ENCODE results near the gene BCKDHA. TPM values are rescaled to one million over a fixed set of nuclear protein-coding genes. Genes with fewer than 3 reads are reported as not detected.

Gene BCKDHA
- total RNA-seq, 2 experiments from 2014 or later = 12.2 to 13.1 TPM

DNA sequence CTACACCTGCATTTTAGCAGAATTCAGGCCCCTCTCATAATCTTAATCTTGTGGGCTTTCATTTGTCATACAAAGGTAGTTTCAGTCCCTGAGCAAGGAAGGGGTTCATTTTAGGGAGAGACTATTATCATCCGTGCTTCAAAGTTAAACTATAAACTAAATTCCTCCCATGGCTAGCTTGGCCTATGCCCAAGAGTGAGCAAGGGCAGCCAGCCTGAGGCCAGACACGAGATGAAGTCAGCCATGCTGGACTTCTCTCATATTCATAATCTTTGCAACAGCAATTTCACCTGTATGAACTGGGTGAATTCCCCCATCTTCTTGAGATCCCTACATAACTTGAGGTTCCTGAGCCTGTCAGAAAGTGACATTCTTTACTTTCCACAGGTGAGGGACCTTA, 58.3 kb downstream of the BCKDHA start:
- POLR2A ChIA-PET = interaction anchor here (2.2 kb wide), 1 partner anchor 75 kb away, joined by 5 read pairs; no protein-coding TSS in a partner anchor
- H3K27me3 Mint-ChIP-seq = peaks cover 25% of the 10 kb centered on the region
- no peak overlapping the region for H3K27ac Mint-ChIP-seq
- intact Hi-C loops (cut with DNase I, micrococcal nuclease) = no loop called here
- Histone ChIP-seq H3K4me1 (ENCODE audit: insufficient read depth, low read length) (peaks cover 8% of the 10 kb centered on the region), H3K36me3 (ENCODE audit: insufficient read depth, low read length) (no peaks in the 10 kb centered on the region), H3K4me3 (ENCODE audit: low read length) (no peak overlapping the region), H3K27me3 (ENCODE audit: control insufficient read depth in 1 of 2, insufficient read depth in 2 of 2, low read length in 2 of 2) (peaks cover 0 to 2% of the 10 kb centered on the region in 2 experiments), H3K27ac (ENCODE audit: low read depth in 1 of 2, low read length in 2 of 2) (no peak overlapping the region), H3K9me3 (ENCODE audit: control insufficient read depth in 1 of 2, insufficient read depth in 1 of 2, low read length in 2 of 2) (no peaks in the 10 kb centered on the region)
- ATAC-seq (ENCODE audit: poor library complexity) (no peak), DNase-seq (no peak)
- no peak overlapping the region for H3K4me3 Mint-ChIP-seq
- CTCF ChIA-PET = interaction anchor here (1.0 to 1.8 kb wide), 2 partner anchors 108 to 115 kb away, joined by 4 to 8 read pairs; no protein-coding TSS in a partner anchor
- H3K9me3 Mint-ChIP-seq = no peaks in the 10 kb centered on the region
- TF ChIP-seq, protein P1, sequence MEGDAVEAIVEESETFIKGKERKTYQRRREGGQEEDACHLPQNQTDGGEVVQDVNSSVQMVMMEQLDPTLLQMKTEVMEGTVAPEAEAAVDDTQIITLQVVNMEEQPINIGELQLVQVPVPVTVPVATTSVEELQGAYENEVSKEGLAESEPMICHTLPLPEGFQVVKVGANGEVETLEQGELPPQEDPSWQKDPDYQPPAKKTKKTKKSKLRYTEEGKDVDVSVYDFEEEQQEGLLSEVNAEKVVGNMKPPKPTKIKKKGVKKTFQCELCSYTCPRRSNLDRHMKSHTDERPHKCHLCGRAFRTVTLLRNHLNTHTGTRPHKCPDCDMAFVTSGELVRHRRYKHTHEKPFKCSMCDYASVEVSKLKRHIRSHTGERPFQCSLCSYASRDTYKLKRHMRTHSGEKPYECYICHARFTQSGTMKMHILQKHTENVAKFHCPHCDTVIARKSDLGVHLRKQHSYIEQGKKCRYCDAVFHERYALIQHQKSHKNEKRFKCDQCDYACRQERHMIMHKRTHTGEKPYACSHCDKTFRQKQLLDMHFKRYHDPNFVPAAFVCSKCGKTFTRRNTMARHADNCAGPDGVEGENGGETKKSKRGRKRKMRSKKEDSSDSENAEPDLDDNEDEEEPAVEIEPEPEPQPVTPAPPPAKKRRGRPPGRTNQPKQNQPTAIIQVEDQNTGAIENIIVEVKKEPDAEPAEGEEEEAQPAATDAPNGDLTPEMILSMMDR (IDR thresholded peaks at IDR 0.05) = no peak
- no peaks in the 10 kb centered on the region for H3K36me3 Mint-ChIP-seq (ENCODE audit: low read depth)
- H3K4me1 Mint-ChIP-seq (ENCODE audit: low read depth) = peaks cover 12% of the 10 kb centered on the region

DNA sequence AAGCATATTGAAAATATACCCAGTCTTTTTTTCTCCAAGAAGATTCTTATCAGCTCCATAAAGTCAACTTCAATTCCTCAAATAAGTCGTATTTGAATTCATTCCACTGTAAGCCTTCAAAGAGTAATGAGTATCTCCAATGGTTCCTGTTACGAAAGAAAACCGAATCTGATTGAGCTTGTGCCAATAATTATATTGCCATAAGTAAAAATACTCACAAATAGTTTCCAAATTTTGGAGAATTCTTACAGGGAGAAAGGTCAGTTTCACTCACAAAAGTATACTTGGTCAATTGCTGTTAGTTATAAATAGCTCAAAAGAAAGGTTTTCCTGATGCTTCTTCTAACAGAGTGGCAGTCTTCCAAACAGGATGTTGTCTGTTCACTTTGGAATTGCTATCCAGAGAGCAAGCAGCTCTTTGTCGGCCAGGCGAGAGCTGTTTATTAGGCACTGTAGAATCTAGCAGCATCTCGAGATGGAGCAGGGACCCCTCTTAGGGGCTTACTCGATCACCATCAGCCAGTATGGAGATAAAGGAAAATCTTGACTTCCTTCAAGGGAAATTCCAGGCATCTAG, 58.8 kb downstream of the BCKDHA start:
- H3K36me3 Mint-ChIP-seq (ENCODE audit: low read depth) = no peaks in the 10 kb centered on the region
- DNase-seq (no peak), ATAC-seq (ENCODE audit: poor library complexity) (no peak)
- Histone ChIP-seq H3K4me3 (ENCODE audit: low read length) (no peak overlapping the region), H3K27me3 (ENCODE audit: control insufficient read depth in 1 of 2, insufficient read depth in 2 of 2, low read length in 2 of 2) (peaks cover 0 to 2% of the 10 kb centered on the region in 2 experiments), H3K27ac (ENCODE audit: low read depth in 1 of 2, low read length in 2 of 2) (no peak overlapping the region), H3K4me1 (ENCODE audit: insufficient read depth, low read length) (peaks cover 8% of the 10 kb centered on the region), H3K9me3 (ENCODE audit: control insufficient read depth in 1 of 2, insufficient read depth in 1 of 2, low read length in 2 of 2) (no peaks in the 10 kb centered on the region), H3K36me3 (ENCODE audit: insufficient read depth, low read length) (no peaks in the 10 kb centered on the region)
- H3K4me3 Mint-ChIP-seq = no peak overlapping the region
- TF ChIP-seq, protein P1 (IDR thresholded peaks at IDR 0.05) = no peak
- ChIA-PET CTCF (interaction anchor here (1.0 to 1.8 kb wide), 5 partner anchors 8 to 141 kb away, joined by 3 to 8 read pairs (median 4); partner anchors contain the start of gene DMAC2), POLR2A (interaction anchor here (2.2 kb wide), 1 partner anchor 75 kb away, joined by 5 read pairs; no protein-coding TSS in a partner anchor)
- intact Hi-C loops (cut with DNase I, micrococcal nuclease) = no loop called here
- peaks cover 30% of the 10 kb centered on the region for H3K27me3 Mint-ChIP-seq
- H3K4me1 Mint-ChIP-seq (ENCODE audit: low read depth) = peaks cover 12% of the 10 kb centered on the region
- no peak overlapping the region for H3K27ac Mint-ChIP-seq
- H3K9me3 Mint-ChIP-seq = no peaks in the 10 kb centered on the region

- no peak overlapping the region for H3K27ac ChIP-seq (ENCODE audit: low read depth in 1 of 2, low read length in 2 of 2)
- ChIA-PET CTCF (interaction anchor here (0.6 to 1.8 kb wide), 6 partner anchors 8 to 140 kb away, joined by 3 to 8 read pairs (median 4); partner anchors contain the start of gene DMAC2), POLR2A (interaction anchor here (0.6 to 2.2 kb wide), 3 partner anchors 17 to 114 kb away, joined by 3 to 5 read pairs (median 3); partner anchors contain the start of gene DMAC2)
- ATAC-seq (ENCODE audit: poor library complexity) = peak; percentile 64
- intact Hi-C loops (cut with DNase I, micrococcal nuclease) = no loop called here
- no peak overlapping the region for H3K27ac Mint-ChIP-seq
- H3K36me3 Mint-ChIP-seq (ENCODE audit: low read depth) = no peaks in the 10 kb centered on the region
- H3K36me3 ChIP-seq (ENCODE audit: insufficient read depth, low read length) = no peaks in the 10 kb centered on the region
- DNase-seq = peak in 3 of 14 experiments; percentile 43 to 60 (median 51)
- H3K4me3 Mint-ChIP-seq = no peak overlapping the region
- H3K4me1 Mint-ChIP-seq (ENCODE audit: low read depth) = peaks cover 12% of the 10 kb centered on the region
- no peaks in the 10 kb centered on the region for H3K9me3 Mint-ChIP-seq
- H3K27me3 Mint-ChIP-seq = peaks cover 36% of the 10 kb centered on the region
- peaks cover 0 to 2% of the 10 kb centered on the region in 2 experiments for H3K27me3 ChIP-seq (ENCODE audit: control insufficient read depth in 1 of 2, insufficient read depth in 2 of 2, low read length in 2 of 2)
- H3K4me3 ChIP-seq (ENCODE audit: low read length) = no peak overlapping the region
- H3K9me3 ChIP-seq (ENCODE audit: control insufficient read depth in 1 of 2, insufficient read depth in 1 of 2, low read length in 2 of 2) = no peaks in the 10 kb centered on the region
- peaks cover 8% of the 10 kb centered on the region for H3K4me1 ChIP-seq (ENCODE audit: insufficient read depth, low read length)
- TF ChIP-seq, protein P1 (IDR thresholded peaks at IDR 0.05) = no peak
Observed at GRCh38 chr19:41457241-41457640, 59.6 kb downstream of the BCKDHA start.

Data from CD4-positive, alpha-beta T cell (primary cell).